GM23338 (cell line): Measurements from ENCODE around the gene KDM1A. TPM values are rescaled to one million over a fixed set of nuclear protein-coding genes. Genes with fewer than 3 reads are reported as not detected.
A peak's percentile ranks its signal among the peaks of the same experiment; 100 is the strongest.

ENCODE experiments used
- ATAC-seq: fragments of 200-7000 bp; cut with Tn5 transposase; 3 replicates; pipeline ENCODE4 v1.9.1; 2020
- DNase-seq: peaks from one replicate; pipeline ENCODE4 v3.0.0-alpha.2; 2015; ENCODE audit warnings: low spot score
- H2AFZ ChIP-seq: fragments of 200-600 bp; sonication (generic); 2 replicates; pipeline ENCODE4 v1.8.0; 2016; ENCODE audit warnings: antibody characterized with exemption, mild to moderate bottlenecking, moderate library complexity
- H3F3A ChIP-seq: fragments of 200-600 bp; sonication (generic); replicated peaks from 2 replicates; pipeline ENCODE4 v1.8.0; 2017; ENCODE audit warnings: antibody characterized with exemption, mixed run types, low read depth
- H3K27ac ChIP-seq: fragments of 200-600 bp; sonication (generic); 2 replicates; pipeline ENCODE4 v1.6.1; 2016; ENCODE audit warnings: low read depth
- H3K27me3 ChIP-seq: fragments of 200-600 bp; sonication (generic); 2 replicates; pipeline ENCODE4 v1.8.0; 2016; ENCODE audit warnings: mild to moderate bottlenecking, mixed run types, moderate library complexity; ENCODE audit not compliant: insufficient read depth
- H3K36me3 ChIP-seq: fragments of 200-600 bp; sonication (generic); 2 replicates; pipeline ENCODE4 v1.8.0; 2016; ENCODE audit warnings: mild to moderate bottlenecking; ENCODE audit not compliant: insufficient read depth
- H3K4me1 ChIP-seq: fragments of 200-600 bp; sonication (generic); 2 replicates; pipeline ENCODE4 v1.8.0; 2016; ENCODE audit warnings: mild to moderate bottlenecking, moderate library complexity; ENCODE audit not compliant: insufficient read depth
- H3K4me2 ChIP-seq: fragments of 200-600 bp; sonication (generic); 2 replicates; pipeline ENCODE4 v1.7.1; 2017; ENCODE audit warnings: mixed run types
- H3K4me3 ChIP-seq: fragments of 200-600 bp; sonication (generic); 2 replicates; pipeline ENCODE4 v1.6.1; 2016; ENCODE audit warnings: mixed run types
- H3K79me2 ChIP-seq: fragments of 200-600 bp; sonication (generic); replicated peaks from 2 replicates; pipeline ENCODE4 v1.8.0; 2017; ENCODE audit warnings: mild to moderate bottlenecking; ENCODE audit not compliant: insufficient read depth
- H3K9me2 ChIP-seq: fragments of 200-600 bp; sonication (generic); 2 replicates; pipeline ENCODE4 v1.8.0; 2017; ENCODE audit not compliant: insufficient read depth
- H4K20me1 ChIP-seq: fragments of 200-600 bp; sonication (generic); replicated peaks from 2 replicates; pipeline ENCODE4 v1.8.0; 2017; ENCODE audit warnings: mild to moderate bottlenecking; ENCODE audit not compliant: insufficient read depth
- H3K27ac Mint-ChIP-seq: 2 replicates; pipeline ENCODE4 v1.8.0; 2020; ENCODE audit warnings: inconsistent platforms, mild to moderate bottlenecking, moderate library complexity, mixed read lengths
- H3K27me3 Mint-ChIP-seq: 3 replicates; pipeline ENCODE4 v1.8.0; 2022; ENCODE audit warnings: low read depth, mild to moderate bottlenecking, moderate library complexity, mixed read lengths, inconsistent platforms; ENCODE audit not compliant: insufficient read depth, poor library complexity
- H3K36me3 Mint-ChIP-seq: 3 replicates; pipeline ENCODE4 v1.8.0; 2021; ENCODE audit warnings: low read depth, mild to moderate bottlenecking, inconsistent platforms, moderate library complexity, mixed read lengths
- H3K4me1 Mint-ChIP-seq: 3 replicates; pipeline ENCODE4 v1.8.0; 2020; ENCODE audit warnings: mild to moderate bottlenecking, inconsistent platforms, mixed read lengths
- H3K4me3 Mint-ChIP-seq: 3 replicates; pipeline ENCODE4 v1.8.0; 2021; ENCODE audit warnings: moderate library complexity, mild to moderate bottlenecking, inconsistent platforms, mixed read lengths
- H3K9me3 Mint-ChIP-seq: 3 replicates; pipeline ENCODE4 v1.8.0; 2020; ENCODE audit warnings: moderate library complexity, mild to moderate bottlenecking, inconsistent platforms, mixed read lengths
- EZH2 ChIP-seq: fragments of 200-600 bp; sonication (generic); IDR thresholded peaks from one replicate; pipeline ENCODE4 v1.8.0; 2017; ENCODE audit warnings: antibody characterized with exemption, mild to moderate bottlenecking, low read depth; ENCODE audit not compliant: unreplicated experiment
- EZH2phosphoT487 ChIP-seq: fragments of 200-600 bp; sonication (generic); IDR thresholded peaks from one replicate; pipeline ENCODE4 v1.8.1; 2018; ENCODE audit warnings: antibody characterized with exemption; ENCODE audit not compliant: unreplicated experiment
- JUNB ChIP-seq: IDR thresholded peaks from one replicate; pipeline ENCODE4 v1.6.1; 2016; ENCODE audit warnings: antibody characterized with exemption; ENCODE audit not compliant: unreplicated experiment
- NANOG ChIP-seq: IDR thresholded peaks from 2 replicates; pipeline ENCODE4 v1.6.1; 2016; ENCODE audit warnings: antibody characterized with exemption, borderline replicate concordance
- POLR2AphosphoS5 ChIP-seq: IDR thresholded peaks from 2 replicates; pipeline ENCODE4 v1.6.1; 2016; ENCODE audit warnings: antibody characterized with exemption, low read depth
- STAT1 ChIP-seq: IDR thresholded peaks from one replicate; pipeline ENCODE4 v1.6.1; 2016; ENCODE audit warnings: antibody characterized with exemption; ENCODE audit not compliant: unreplicated experiment
- ZNF114 ChIP-seq: fragments of 250-450 bp; sonication (Bioruptor Pico); IDR thresholded peaks from 2 replicates; pipeline ENCODE4 v1.5.0; 2020; ENCODE audit warnings: mild to moderate bottlenecking, moderate library complexity
- ZNF331 ChIP-seq: fragments of 250-450 bp; sonication (Bioruptor Pico); IDR thresholded peaks from 2 replicates; pipeline ENCODE4 v1.5.0; 2020; ENCODE audit warnings: low read depth, mild to moderate bottlenecking, moderate library complexity
- polyA plus RNA-seq: library from polyadenylated mRNA; unstranded; fragments of >200 nt; fragmentation: Nextera tagmentation; extraction: Ambion mirVana; gene quantifications from 2 replicates; pipeline ENCODE4 v1.2.1, GENCODE V29; 2016
- total RNA-seq: library from RNA; depleted of rRNA; stranded (reverse); fragments of >200 nt; shearing (Covaris generic); gene quantifications from 2 replicates; pipeline ENCODE4 v1.2.3, GENCODE V29; 2014
- TF ChIP-seq, protein P1 (sequence below): IDR thresholded peaks from 2 replicates; pipeline ENCODE4 v1.6.1; 2016; ENCODE audit warnings: antibody characterized with exemption
- TF ChIP-seq, protein P2 (sequence below), 2 experiments: fragments of 200-600 bp in 1 of 2; sonication (generic) in 1 of 2; conservative IDR thresholded peaks; 2 replicates each; pipeline versions ENCODE4 v1.5.1 to v1.6.1; 2016 to 2017; ENCODE audit warnings: antibody characterized with exemption in 2 of 2, low read depth in 2 of 2, mild to moderate bottlenecking in 2 of 2, moderate library complexity in 1 of 2

KDM1A gene
- total and polyA plus RNA-seq, 2 experiments from 2014 or later: 86.4 to 252 TPM

DNA sequence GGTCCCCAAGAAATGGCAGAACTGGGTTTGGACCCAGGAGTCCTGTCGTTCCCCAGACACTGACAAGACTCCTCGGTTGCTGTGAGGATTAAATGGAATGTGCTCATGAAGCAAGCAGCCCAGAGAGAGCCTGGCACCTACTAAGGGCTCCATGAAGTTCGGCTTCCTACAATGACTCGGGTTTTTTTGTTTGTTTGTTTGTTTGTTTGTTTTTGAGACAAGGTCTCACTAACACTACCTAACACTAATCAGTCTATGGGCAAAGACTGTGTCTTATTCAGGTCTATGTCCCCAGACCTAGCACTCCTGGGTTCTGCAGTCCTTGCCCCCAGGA, 43.2 kb upstream of the KDM1A start:
- Mint-ChIP-seq H3K27ac (peak overlapping the region; percentile 97), H3K36me3 (no peaks in the 10 kb centered on the region), H3K27me3 (peaks cover 6% of the 10 kb centered on the region), H3K4me3 (0 out of 3 replicates have a peak overlapping the region, but pooled peaks have one; percentile 18), H3K9me3 (no peaks in the 10 kb centered on the region), H3K4me1 (peaks cover 16% of the 10 kb centered on the region)
- no peak for DNase-seq
- Histone ChIP-seq H3K4me1 (no peaks in the 10 kb centered on the region), H3K36me3 (no peaks in the 10 kb centered on the region), H3K4me3 (no peak overlapping the region), H4K20me1 (no peaks in the 10 kb centered on the region), H3K4me2 (no peak overlapping the region), H3F3A (no peaks in the 10 kb centered on the region), H2AFZ (peak overlapping the region; percentile 73), H3K9me2 (no peaks in the 10 kb centered on the region), H3K27me3 (no peaks in the 10 kb centered on the region), H3K79me2 (no peaks in the 10 kb centered on the region), H3K27ac (no peak overlapping the region)
- TF ChIP-seq, protein P1, sequence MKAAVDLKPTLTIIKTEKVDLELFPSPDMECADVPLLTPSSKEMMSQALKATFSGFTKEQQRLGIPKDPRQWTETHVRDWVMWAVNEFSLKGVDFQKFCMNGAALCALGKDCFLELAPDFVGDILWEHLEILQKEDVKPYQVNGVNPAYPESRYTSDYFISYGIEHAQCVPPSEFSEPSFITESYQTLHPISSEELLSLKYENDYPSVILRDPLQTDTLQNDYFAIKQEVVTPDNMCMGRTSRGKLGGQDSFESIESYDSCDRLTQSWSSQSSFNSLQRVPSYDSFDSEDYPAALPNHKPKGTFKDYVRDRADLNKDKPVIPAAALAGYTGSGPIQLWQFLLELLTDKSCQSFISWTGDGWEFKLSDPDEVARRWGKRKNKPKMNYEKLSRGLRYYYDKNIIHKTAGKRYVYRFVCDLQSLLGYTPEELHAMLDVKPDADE: no peak
- no peak for TF ChIP-seq EZH2phosphoT487
- no peak for TF ChIP-seq STAT1
- no peak for ATAC-seq

DNA sequence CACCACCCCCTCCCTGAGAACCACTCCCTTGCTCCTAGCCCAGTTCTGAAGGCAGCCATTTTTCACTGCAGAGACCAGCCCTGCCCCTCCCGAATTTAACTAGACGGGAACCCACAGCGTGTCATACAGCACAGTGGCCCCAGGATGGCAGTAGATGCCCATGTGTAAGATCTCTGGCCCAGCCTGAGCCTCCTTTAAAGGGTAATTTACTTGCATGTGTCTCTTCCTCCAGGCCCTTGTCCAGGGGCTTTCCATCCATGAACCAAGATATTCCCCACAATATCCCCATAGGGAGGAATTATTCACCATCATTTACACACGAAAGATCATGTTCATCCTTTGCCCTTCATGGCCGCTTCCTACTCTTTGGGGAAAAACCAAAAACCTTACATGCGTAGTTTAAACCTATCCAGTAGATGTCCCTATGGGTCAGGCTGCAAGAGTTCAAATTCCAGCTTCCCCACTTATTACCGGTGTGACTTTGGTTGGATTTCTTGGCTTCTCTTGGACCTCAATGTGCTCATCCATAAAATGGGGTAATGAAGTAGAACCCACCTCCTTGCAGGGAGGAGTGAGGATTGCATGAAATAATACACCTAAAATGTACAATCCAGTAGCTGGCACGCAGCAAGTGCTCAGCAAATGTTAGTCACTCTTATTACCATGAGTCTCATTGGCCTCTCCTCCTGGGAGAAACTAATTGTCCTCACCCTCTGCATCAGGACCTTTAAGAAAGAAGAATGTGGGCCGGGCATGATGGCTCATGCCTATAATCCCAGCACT, 42.6 kb upstream of the KDM1A start:
- Histone ChIP-seq H3K79me2 (no peaks in the 10 kb centered on the region), H3K4me3 (no peak overlapping the region), H3K36me3 (no peaks in the 10 kb centered on the region), H3K27ac (no peak overlapping the region), H3K4me1 (no peaks in the 10 kb centered on the region), H3K9me2 (no peaks in the 10 kb centered on the region), H3K27me3 (no peaks in the 10 kb centered on the region), H4K20me1 (no peaks in the 10 kb centered on the region), H3F3A (no peaks in the 10 kb centered on the region), H2AFZ (peak overlapping the region; percentile 73), H3K4me2 (no peak overlapping the region)
- H3K36me3 Mint-ChIP-seq: no peaks in the 10 kb centered on the region
- H3K27ac Mint-ChIP-seq: peak overlapping the region; percentile 97
- DNase-seq (peak; percentile 94), ATAC-seq (peak; percentile 97)
- H3K4me1 Mint-ChIP-seq: peaks cover 11% of the 10 kb centered on the region
- no peak for TF ChIP-seq POLR2AphosphoS5
- no peak for TF ChIP-seq NANOG
- TF ChIP-seq, protein P2, sequence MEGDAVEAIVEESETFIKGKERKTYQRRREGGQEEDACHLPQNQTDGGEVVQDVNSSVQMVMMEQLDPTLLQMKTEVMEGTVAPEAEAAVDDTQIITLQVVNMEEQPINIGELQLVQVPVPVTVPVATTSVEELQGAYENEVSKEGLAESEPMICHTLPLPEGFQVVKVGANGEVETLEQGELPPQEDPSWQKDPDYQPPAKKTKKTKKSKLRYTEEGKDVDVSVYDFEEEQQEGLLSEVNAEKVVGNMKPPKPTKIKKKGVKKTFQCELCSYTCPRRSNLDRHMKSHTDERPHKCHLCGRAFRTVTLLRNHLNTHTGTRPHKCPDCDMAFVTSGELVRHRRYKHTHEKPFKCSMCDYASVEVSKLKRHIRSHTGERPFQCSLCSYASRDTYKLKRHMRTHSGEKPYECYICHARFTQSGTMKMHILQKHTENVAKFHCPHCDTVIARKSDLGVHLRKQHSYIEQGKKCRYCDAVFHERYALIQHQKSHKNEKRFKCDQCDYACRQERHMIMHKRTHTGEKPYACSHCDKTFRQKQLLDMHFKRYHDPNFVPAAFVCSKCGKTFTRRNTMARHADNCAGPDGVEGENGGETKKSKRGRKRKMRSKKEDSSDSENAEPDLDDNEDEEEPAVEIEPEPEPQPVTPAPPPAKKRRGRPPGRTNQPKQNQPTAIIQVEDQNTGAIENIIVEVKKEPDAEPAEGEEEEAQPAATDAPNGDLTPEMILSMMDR (conservative IDR thresholded peaks at IDR 0.05; ENCODE audit: low read depth in 2 of 2): peak; percentile 91 to 98
- no peak for TF ChIP-seq STAT1
- peak overlapping the region; percentile 18 for H3K4me3 Mint-ChIP-seq
- H3K27me3 Mint-ChIP-seq: peaks cover 6% of the 10 kb centered on the region
- H3K9me3 Mint-ChIP-seq: no peaks in the 10 kb centered on the region

DNA sequence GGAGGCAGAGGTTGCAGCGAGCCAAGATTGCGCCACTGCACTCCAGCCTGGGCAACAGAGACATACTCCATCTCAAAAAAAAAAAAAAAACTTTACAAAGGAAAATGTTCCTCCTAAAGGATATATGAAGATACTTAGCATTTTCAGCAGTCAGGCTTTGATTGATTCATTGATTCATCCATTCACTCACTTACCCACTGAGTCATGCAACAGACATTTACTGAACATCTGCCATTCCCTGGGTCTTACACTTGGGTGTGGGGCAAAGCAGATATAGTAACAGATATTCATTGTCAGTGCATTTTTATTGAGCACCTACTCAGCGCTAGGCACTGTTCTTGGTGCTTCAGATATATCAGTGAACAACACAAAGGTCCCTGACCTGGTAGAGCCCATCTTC, 41.0 kb upstream of the KDM1A start:
- no peak for DNase-seq
- Histone ChIP-seq H3K27ac (no peak overlapping the region), H2AFZ (no peak overlapping the region), H3F3A (no peaks in the 10 kb centered on the region), H3K79me2 (no peaks in the 10 kb centered on the region), H3K4me3 (no peak overlapping the region), H3K36me3 (no peaks in the 10 kb centered on the region), H3K27me3 (no peaks in the 10 kb centered on the region), H3K9me2 (no peaks in the 10 kb centered on the region), H3K4me1 (no peaks in the 10 kb centered on the region), H3K4me2 (no peak overlapping the region), H4K20me1 (no peaks in the 10 kb centered on the region)
- no peak for ATAC-seq
- Mint-ChIP-seq H3K36me3 (no peaks in the 10 kb centered on the region), H3K4me1 (peaks cover 5% of the 10 kb centered on the region), H3K27ac (no peak overlapping the region), H3K27me3 (peaks cover 6% of the 10 kb centered on the region), H3K4me3 (no peak overlapping the region), H3K9me3 (no peaks in the 10 kb centered on the region)
- TF ChIP-seq, protein P2 (conservative IDR thresholded peaks at IDR 0.05; ENCODE audit: low read depth in 2 of 2): no peak
- TF ChIP-seq ZNF331 (CRISPR knock-in tag): no peak
- TF ChIP-seq JUNB: no peak
- TF ChIP-seq STAT1: no peak
- no peak for TF ChIP-seq ZNF114 (CRISPR knock-in tag)
- no peak for TF ChIP-seq NANOG
- no peak for TF ChIP-seq EZH2phosphoT487
- TF ChIP-seq POLR2AphosphoS5: no peak
- no peak for TF ChIP-seq EZH2
